SU-DHL-6 (cell line): ENCODE results near the gene LAMB2.

Source experiments
- H2AFZ ChIP-seq: fragments of 200-600 bp; sonication (generic); 2 replicates; pipeline ENCODE4 v1.6.1; 2014; ENCODE audit warnings: low read depth, mild to moderate bottlenecking, moderate library complexity, mixed read lengths, antibody characterized with exemption, low read length; ENCODE audit not compliant: severe bottlenecking
- H3F3A ChIP-seq: fragments of 200-600 bp; shearing (Covaris generic); 2 replicates; pipeline ENCODE4 v1.6.0; 2016; ENCODE audit warnings: antibody characterized with exemption, mild to moderate bottlenecking; ENCODE audit not compliant: insufficient read depth
- H3K27ac ChIP-seq: fragments of 200-600 bp; sonication (generic); 2 replicates; pipeline ENCODE4 v1.5.1; 2016; ENCODE audit warnings: low read depth, mild to moderate bottlenecking, low read length, moderate library complexity, mixed read lengths
- H3K27me3 ChIP-seq: fragments of 200-600 bp; sonication (generic), shearing (Covaris generic); 2 replicates; pipeline ENCODE4 v1.6.0; 2014; ENCODE audit warnings: mild to moderate bottlenecking, low read length
- H3K36me3 ChIP-seq: fragments of 200-600 bp; sonication (generic); 2 replicates; pipeline ENCODE4 v1.6.1; 2014; ENCODE audit warnings: mild to moderate bottlenecking, low read length, mixed read lengths
- H3K4me2 ChIP-seq: fragments of 300-600, 200-600 bp; shearing (Covaris generic), sonication (generic); 2 replicates; pipeline ENCODE4 v1.6.0; 2014; ENCODE audit warnings: low read length, low read depth, mild to moderate bottlenecking; ENCODE audit not compliant: poor library complexity, severe bottlenecking
- H3K4me3 ChIP-seq: fragments of 200-600 bp; sonication (generic); 2 replicates; pipeline ENCODE4 v1.5.1; 2014; ENCODE audit warnings: antibody characterized with exemption, low read length, mild to moderate bottlenecking, mixed read lengths; ENCODE audit not compliant: insufficient read depth, poor library complexity, severe bottlenecking
- H3K79me2 ChIP-seq: fragments of 200-600 bp; sonication (generic); 2 replicates; pipeline ENCODE4 v1.6.1; 2014; ENCODE audit warnings: mild to moderate bottlenecking, low read length, moderate library complexity; ENCODE audit not compliant: insufficient read depth
- H3K9ac ChIP-seq: fragments of 200-600 bp; sonication (generic); 2 replicates; pipeline ENCODE4 v1.7.0; 2014; ENCODE audit warnings: mild to moderate bottlenecking, low read length
- H3K9me2 ChIP-seq: fragments of 200-600 bp; sonication (generic); replicated peaks from 2 replicates; pipeline ENCODE4 v1.6.1; 2014; ENCODE audit warnings: low read length; ENCODE audit not compliant: insufficient read depth
- H3K9me3 ChIP-seq: fragments of 200-600 bp; sonication (generic); 2 replicates; pipeline ENCODE4 v1.6.1; 2014; ENCODE audit warnings: low read length, mixed read lengths; ENCODE audit not compliant: insufficient read depth
- H4K20me1 ChIP-seq: fragments of 200-600 bp; sonication (generic); 2 replicates; pipeline ENCODE4 v1.6.1; 2014; ENCODE audit warnings: low read depth, mild to moderate bottlenecking, antibody characterized with exemption, low read length, moderate library complexity, mixed read lengths
- EZH2phosphoT487 ChIP-seq: fragments of 200-600 bp; sonication (generic), shearing (Covaris generic); conservative IDR thresholded peaks from 2 replicates; pipeline ENCODE4 v1.6.1; 2018; ENCODE audit warnings: mild to moderate bottlenecking, antibody characterized with exemption, low read length, moderate library complexity, mixed read lengths
- TF ChIP-seq, protein P1 (sequence below): fragments of 200-600 bp; sonication (generic); IDR thresholded peaks from one replicate; pipeline ENCODE4 v1.5.1; 2017; ENCODE audit warnings: antibody characterized with exemption, mild to moderate bottlenecking, low read length, moderate library complexity; ENCODE audit not compliant: insufficient read depth, poor library complexity, severe bottlenecking

The LAMB2 gene

DNA sequence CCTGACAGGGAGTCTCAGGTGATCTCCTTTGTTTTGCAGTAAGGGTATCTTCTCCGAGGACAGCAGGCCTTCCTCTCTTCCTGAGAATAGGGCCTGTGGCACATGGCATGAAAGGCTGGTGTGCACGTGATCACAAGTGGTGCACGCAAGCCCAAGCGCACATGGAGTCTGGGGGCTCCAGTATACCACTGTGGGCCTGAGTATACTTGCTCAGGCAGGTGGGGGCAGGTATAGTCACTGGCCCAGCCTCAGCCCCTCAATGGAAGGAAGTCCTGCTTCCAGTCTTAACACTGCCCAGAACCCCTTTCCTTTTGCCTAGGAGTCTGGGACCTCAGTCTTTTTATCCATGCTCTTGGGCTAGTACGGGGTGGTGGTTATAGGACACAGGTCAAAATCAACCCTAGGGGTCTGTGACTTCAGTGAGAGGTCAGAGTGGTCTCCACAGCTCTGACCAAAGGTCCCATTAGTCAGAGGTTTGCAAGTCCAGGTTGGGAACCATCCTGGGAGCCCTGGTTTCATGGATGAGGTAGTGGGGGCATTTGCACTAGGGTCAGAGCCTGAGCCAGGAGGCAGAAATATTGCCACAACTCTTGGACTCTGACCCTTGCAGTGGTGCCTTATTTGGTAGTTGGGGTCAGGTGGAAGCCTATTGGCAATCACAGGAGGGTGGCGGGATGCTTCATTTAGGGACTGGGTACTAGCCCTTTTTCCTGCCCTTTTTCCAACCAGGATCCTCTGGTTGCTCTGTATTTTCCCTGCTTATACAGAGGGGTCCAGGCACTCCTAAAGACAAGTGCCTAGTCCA lies 34.1 kb upstream of the LAMB2 start:
- Histone ChIP-seq H3K4me3 (peak overlapping the region; percentile 99), H3K27ac (no peak overlapping the region), H3K4me2 (peak overlapping the region; percentile 97), H3K9ac (peak overlapping the region; percentile 95), H3K79me2 (peaks cover 16% of the 10 kb centered on the region), H3K27me3 (no peaks in the 10 kb centered on the region), H3K9me3 (no peaks in the 10 kb centered on the region), H2AFZ (peak overlapping the region; percentile 93), H4K20me1 (no peaks in the 10 kb centered on the region), H3K9me2 (no peaks in the 10 kb centered on the region), H3K36me3 (no peaks in the 10 kb centered on the region), H3F3A (no peaks in the 10 kb centered on the region)
- no peak for TF ChIP-seq EZH2phosphoT487
- TF ChIP-seq, protein P1, sequence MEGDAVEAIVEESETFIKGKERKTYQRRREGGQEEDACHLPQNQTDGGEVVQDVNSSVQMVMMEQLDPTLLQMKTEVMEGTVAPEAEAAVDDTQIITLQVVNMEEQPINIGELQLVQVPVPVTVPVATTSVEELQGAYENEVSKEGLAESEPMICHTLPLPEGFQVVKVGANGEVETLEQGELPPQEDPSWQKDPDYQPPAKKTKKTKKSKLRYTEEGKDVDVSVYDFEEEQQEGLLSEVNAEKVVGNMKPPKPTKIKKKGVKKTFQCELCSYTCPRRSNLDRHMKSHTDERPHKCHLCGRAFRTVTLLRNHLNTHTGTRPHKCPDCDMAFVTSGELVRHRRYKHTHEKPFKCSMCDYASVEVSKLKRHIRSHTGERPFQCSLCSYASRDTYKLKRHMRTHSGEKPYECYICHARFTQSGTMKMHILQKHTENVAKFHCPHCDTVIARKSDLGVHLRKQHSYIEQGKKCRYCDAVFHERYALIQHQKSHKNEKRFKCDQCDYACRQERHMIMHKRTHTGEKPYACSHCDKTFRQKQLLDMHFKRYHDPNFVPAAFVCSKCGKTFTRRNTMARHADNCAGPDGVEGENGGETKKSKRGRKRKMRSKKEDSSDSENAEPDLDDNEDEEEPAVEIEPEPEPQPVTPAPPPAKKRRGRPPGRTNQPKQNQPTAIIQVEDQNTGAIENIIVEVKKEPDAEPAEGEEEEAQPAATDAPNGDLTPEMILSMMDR = no peak

DNA sequence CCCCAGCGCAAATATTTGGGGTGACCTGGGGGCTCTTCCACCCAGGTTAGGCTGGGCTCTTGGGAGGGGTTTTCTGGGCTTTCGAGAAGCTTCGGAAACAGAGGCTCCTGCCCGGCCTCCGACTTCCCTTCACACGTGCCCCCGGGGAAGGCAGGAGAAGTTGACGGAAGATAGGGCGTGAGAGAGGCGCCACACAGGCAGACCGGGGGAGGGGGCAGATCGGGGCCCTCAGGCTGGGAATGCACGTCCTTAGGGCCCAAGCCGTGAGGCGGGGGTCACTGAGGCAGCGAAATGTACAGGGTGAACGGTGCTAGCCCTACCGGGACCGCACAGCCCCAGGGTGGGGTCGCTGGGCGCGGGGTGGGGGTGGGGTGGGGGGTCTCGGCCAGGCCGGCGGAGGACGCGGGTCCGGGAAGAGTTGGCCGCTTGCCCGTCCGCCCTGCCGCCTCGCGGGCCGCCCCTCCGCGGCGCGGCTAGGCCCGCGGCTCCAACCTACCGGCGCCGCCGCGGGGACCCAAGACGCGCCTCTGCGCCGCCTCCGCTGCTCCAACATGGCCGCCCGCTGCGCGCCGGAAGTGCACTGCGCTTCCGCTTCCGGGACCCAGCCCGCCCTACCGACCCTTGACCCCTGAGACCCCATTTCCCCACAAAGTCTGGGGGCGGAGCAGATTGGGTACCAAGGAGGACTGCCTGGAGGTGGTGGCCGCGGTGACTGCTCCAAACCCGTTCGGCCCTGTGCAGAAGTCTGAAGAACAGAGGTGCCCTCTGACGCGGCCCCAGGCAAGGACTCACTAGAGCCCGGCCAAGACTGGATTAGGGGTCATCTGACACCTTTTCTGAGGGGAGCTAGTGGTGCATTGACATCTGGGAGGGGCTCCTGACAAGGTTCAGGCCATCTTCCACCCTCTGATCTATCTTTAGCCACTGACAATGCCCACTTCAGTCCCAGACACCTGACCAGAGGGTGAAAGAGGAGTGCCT lies 33.2 kb upstream of the LAMB2 start, which contains the start of gene CCDC71:
CCDC71 (minus strand) TSS at position 561 of the 981 bp plus-strand sequence. CDS start 2,123 bp downstream, outside the sequence.
- H3F3A ChIP-seq = no peaks in the 10 kb centered on the region
- H3K36me3 ChIP-seq = no peaks in the 10 kb centered on the region
- peak within 1 kb of the TSS; percentile 95 for H3K9ac ChIP-seq
- peak within 1 kb of the TSS; percentile 97 for H3K4me2 ChIP-seq
- H3K27ac ChIP-seq = peak within 1 kb of the TSS; percentile 41; the same call in 1 of the 2 replicates
- no peaks in the 10 kb centered on the region for H3K27me3 ChIP-seq
- no peaks in the 10 kb centered on the region for H3K9me2 ChIP-seq
- H3K9me3 ChIP-seq = no peaks in the 10 kb centered on the region
- H2AFZ ChIP-seq = peak within 1 kb of the TSS; percentile 93
- peak within 1 kb of the TSS; percentile 99 for H3K4me3 ChIP-seq
- H3K79me2 ChIP-seq = peaks cover 16% of the 10 kb centered on the region
- no peak for TF ChIP-seq EZH2phosphoT487
- TF ChIP-seq, protein P1 = no peak
- H4K20me1 ChIP-seq = no peaks in the 10 kb centered on the region

DNA sequence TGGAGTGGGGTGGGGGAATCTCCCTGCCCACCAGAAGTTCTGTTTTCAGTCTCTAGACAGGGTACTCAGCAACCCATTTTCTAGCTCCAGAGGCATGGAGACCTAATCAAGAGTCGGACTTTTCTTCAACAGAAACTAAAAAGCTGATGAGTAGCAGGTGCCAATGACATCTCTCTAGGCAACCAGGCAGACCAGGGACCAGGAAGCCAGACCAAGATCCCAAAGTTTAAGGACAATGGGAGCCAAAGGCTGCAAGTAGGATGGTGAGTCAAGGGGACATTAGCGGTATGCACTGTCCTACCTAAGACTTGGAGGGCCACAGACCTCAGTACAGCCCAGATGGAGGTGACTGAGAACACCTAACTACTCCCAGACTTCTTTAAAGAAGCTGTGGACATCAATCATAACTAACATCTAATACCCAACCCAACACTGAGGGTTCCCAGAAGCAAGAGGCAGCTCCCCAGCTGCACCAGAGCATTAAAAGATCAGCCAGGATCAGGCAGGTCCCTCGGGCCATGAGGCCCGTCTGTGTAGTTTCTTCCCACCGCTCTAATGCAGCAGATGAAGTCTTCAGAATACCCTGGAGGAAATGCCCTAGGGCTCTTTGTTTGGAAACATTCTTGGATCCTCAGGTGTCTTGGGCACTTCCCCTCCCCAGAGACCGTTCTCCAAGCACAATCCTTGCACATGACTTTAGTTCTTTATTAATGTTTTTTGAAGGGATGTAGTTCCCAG lies 32.3 kb upstream of the LAMB2 start:
- Histone ChIP-seq H3F3A (no peaks in the 10 kb centered on the region), H3K9ac (peak overlapping the region; percentile 95), H3K27me3 (no peaks in the 10 kb centered on the region), H4K20me1 (no peaks in the 10 kb centered on the region), H3K79me2 (peaks cover 16% of the 10 kb centered on the region), H2AFZ (peak overlapping the region; percentile 32), H3K27ac (peak overlapping the region; percentile 41; the same call in 1 of the 2 replicates), H3K36me3 (no peaks in the 10 kb centered on the region), H3K4me2 (peak overlapping the region; percentile 97), H3K4me3 (peak overlapping the region; percentile 99), H3K9me3 (no peaks in the 10 kb centered on the region), H3K9me2 (no peaks in the 10 kb centered on the region)
- TF ChIP-seq, protein P1 = no peak
- no peak for TF ChIP-seq EZH2phosphoT487
